GM21515 (cell line): ENCODE measurements around the gene ASPG.

Experiments
- ATAC-seq: cut with Tn5 transposase; IDR thresholded peaks from one replicate; pipeline ENCODE4 v1.9.1; 2021; ENCODE audit not compliant: unreplicated experiment

ASPG gene

GRCh38 chr14:104093366-104094055, 8.0 kb downstream of the ASPG start:
- ATAC-seq, result no peak

DNA sequence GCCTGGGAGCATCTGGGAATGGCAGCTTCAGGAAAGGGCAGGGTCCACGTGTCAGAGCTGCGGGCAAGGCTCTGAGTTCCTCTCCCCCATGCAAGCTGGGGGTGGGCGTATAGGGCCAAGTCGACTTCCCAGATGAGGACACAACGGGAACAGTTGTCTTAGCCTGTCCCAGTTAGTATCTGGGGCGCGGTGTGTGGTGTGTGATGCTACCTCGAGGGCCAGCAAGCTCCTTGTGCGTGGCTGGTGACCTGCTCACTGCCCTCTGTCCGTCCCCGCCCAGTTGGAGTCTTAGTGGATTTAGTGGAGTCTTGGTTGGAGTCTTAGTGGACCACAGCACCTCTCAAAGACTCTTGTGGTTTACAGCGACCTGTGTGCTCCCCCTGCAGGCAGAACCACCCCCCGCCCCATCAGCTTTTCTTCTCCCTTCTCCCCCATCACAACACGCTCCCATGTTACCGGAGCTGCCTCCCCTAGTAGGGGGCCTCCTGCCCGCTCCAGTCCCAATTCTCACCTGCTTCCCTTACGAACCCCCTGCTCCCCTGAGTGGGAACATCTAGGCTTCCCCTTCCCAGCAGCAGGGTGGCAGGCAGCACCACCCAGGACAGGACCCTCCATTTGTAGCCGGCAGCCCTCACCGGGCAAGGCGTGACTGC, 8.7 kb downstream of the ASPG start:
- no peak for ATAC-seq

GRCh38 chr14:104094709-104095425, 9.4 kb downstream of the ASPG start:
- no peak for ATAC-seq

GRCh38 chr14:104095426-104096310, 10.2 kb downstream of the ASPG start:
- ATAC-seq, result no peak

GRCh38 chr14:104096318-104096717, 10.8 kb downstream of the ASPG start:
- ATAC-seq, result no peak

GRCh38 chr14:104096751-104097700, 11.5 kb downstream of the ASPG start:
- no peak for ATAC-seq

DNA sequence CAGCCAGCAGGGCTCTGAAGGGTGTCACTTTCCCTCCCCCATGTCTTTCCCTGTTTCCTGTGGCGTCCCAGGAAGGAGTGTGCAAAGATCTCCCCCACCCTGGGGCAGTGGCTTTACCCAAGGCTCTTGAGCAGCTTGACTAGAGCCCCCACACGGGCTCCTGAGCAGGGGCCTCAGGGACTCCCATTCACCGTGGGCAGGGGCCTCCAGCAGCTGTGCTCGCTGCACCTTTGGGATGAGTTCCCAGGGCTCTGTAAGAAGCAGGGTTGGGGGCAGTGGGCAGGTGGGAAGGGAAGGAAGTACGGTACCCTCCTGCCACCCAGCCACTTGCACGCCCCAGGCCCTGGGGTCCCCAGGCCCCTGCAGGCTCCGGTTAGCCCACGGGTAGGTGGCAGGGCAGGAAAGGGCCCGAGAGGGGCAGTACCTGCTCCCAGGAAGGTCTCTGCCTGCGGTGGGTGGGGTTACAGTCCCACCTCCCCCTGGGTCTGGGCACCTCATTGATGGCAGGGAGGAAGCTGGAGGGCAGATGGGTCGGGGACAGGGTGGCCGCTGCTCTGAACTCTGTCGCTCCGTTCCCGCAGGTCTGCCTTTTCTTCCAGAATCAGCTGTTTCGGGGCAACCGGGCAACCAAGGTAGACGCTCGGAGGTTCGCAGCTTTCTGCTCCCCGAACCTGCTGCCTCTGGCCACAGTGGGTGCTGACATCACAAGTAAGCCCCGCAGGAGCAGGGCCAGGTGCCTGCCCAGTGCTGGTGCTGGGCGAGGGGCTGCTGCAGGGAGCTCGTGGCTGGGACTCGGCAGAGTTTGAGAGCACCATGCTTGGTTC, 13.0 kb downstream of the ASPG start:
- ATAC-seq, result no peak

DNA sequence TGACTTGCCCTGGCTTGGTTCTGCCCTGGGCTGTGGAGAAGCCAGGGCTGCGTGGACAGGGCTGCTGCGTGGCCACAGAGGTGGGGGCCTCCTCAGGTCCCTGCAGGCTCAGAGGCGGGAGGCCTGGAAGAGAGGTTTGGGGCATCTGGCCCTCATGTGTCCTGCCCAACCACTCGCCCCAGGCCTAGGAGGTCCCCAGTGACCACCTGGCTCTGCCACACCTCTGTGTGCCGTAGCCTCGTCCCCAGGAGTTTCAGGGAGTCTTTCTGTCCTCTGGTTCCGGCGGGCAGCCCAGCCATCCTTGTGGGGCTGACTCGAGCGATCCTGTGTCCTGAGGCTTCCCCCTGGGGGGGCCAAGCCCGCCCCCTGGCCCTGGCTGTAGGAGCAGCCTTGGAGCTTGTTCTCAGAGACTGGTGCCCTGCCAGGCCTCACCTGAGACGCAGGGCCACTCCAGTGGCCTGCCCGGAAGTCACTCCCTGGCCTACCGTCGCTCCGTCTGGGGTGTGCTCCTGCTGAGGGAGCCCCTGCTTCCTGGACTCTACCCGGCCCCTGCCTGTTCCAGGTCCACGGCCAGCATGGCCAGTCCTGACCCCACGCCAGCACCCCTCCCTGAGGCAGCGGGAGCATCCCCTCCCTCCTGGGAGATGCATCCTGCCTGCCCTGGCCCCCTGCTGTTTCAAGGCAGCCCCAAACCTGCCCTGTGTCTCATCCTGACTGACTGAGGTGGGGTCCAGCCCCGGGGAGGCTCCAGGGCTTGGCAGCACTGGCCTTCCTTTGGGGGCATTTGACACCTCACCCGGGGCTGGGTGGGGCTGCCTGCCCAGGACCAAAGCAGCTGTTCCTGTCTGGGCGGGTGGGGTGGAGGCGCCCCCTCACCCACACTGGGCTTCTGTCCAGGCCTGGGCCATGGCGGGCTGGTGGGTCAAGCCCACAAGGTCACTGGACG, 13.9 kb downstream of the ASPG start:
- ATAC-seq, result no peak

GRCh38 chr14:104100171-104101085, 14.9 kb downstream of the ASPG start:
- no peak for ATAC-seq

GRCh38 chr14:104101086-104101621, 15.7 kb downstream of the ASPG start:
- no peak for ATAC-seq

- no peak for ATAC-seq
Measured at GRCh38 chr14:104101651-104102281, 16.3 kb downstream of the ASPG start.

- no peak for ATAC-seq
Measured at GRCh38 chr14:104102282-104102914, 16.9 kb downstream of the ASPG start.

- ATAC-seq, result no peak
Measured at GRCh38 chr14:104103061-104103445, 17.6 kb downstream of the ASPG start.

GRCh38 chr14:104103446-104104075, 18.1 kb downstream of the ASPG start:
- ATAC-seq, result no peak
